SK-N-MC (cell line): ENCODE measurements around the gene COASY.
"Not testable (repeated sequence)": the region's sequence is repeated elsewhere in the genome, so short reads cannot be mapped to it uniquely, and the experiment has no call there.

Experiments used
- DNase-seq: peaks from one replicate; pipeline ENCODE4 v3.0.0-alpha.2; 2011; ENCODE audit warnings: low read depth, low spot score
- H3K27ac ChIP-seq: fragments of 200-600 bp; sonication (generic); 2 replicates; pipeline ENCODE4 v1.5.1; 2016; ENCODE audit warnings: mixed run types
- H3K36me3 ChIP-seq: fragments of 200-600 bp; sonication (generic); 2 replicates; pipeline ENCODE4 v1.6.1; 2017; ENCODE audit warnings: antibody characterized with exemption, low read length, mixed read lengths; ENCODE audit not compliant: insufficient read depth
- H3K4me3 ChIP-seq: fragments of 200-600 bp; sonication (generic); 2 replicates; pipeline ENCODE4 v1.5.1; 2016
- H3K9ac ChIP-seq: fragments of 200-600 bp; sonication (generic); 2 replicates; pipeline ENCODE4 v1.8.0; 2017; ENCODE audit warnings: mixed run types, mixed read lengths; ENCODE audit not compliant: insufficient read length
- H3K9me3 ChIP-seq: fragments of 200-600 bp; sonication (generic); 2 replicates; pipeline ENCODE4 v1.6.1; 2017; ENCODE audit warnings: low read depth, mild to moderate bottlenecking, antibody characterized with exemption, low read length, moderate library complexity, mixed read lengths
- EZH2 ChIP-seq: fragments of 200-600 bp; sonication (generic); IDR thresholded peaks from one replicate; pipeline ENCODE4 v1.6.1; 2017; ENCODE audit warnings: antibody characterized with exemption
- FOXP2 ChIP-seq: optimal IDR thresholded peaks from 2 replicates; pipeline ENCODE3; 2011; ENCODE audit warnings: mild to moderate bottlenecking, moderate library complexity; ENCODE audit not compliant: insufficient read depth; ENCODE audit errors: extremely low read length, control extremely low read depth
- POLR2AphosphoS5 ChIP-seq: IDR thresholded peaks from 2 replicates; pipeline ENCODE4 v1.6.1; 2012; ENCODE audit warnings: mild to moderate bottlenecking, low read depth, low read length, borderline replicate concordance

The COASY gene

GRCh38 chr17:42537156-42537805, 24.7 kb upstream of the COASY start:
- no peak for TF ChIP-seq FOXP2
- TF ChIP-seq POLR2AphosphoS5, result no peak
- no peak for TF ChIP-seq EZH2
- H3K36me3 ChIP-seq, result 0 out of 2 replicates have a peak, but pooled peaks cover 3% of the 10 kb centered on the region
- H3K9me3 ChIP-seq, result no peaks in the 10 kb centered on the region
- peak overlapping the region; percentile 55 for H3K9ac ChIP-seq
- peak overlapping the region; percentile 79 for H3K4me3 ChIP-seq
- H3K27ac ChIP-seq, result no peak overlapping the region
- no peak for DNase-seq

DNA sequence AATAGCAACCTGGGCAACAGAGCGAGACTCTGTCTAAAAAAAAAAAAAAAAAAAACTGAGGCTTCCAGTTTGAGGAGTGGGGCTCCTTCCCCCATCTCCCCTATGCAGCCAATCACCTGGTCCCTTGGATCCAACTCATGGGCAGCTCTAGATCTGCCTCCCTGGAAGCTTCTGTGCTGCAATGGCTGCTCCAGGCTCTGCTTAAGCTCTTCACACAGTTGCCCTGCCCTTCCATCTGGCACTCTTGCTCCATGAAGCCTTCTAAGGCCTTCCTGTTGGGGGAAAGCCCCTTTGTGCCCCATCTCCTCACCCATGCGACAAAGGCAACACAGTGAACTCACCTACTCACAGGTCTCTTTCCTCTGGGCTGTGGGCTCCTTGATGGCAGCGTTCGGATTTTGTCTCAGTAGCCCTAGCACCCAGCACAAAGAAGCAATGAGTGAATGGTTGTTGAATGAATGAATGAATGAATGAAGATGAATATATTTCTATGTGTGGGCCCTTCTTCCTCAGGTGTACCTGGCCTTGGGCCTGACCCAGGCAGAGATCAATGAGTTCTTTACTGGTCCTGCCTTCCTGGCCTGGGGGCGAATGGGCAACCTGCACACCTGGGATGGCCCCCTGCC, 24.0 kb upstream of the COASY start:
- H3K9ac ChIP-seq, result no peak overlapping the region
- DNase-seq, result no peak
- TF ChIP-seq POLR2AphosphoS5, result no peak
- no peak for TF ChIP-seq FOXP2
- no peak for TF ChIP-seq EZH2
- H3K9me3 ChIP-seq, result no peaks in the 10 kb centered on the region
- no peak overlapping the region for H3K4me3 ChIP-seq
- no peak overlapping the region for H3K27ac ChIP-seq
- H3K36me3 ChIP-seq, result 0 out of 2 replicates have a peak, but pooled peaks cover 3% of the 10 kb centered on the region

- Histone ChIP-seq H3K4me3 (no peak overlapping the region), H3K9me3 (no peaks in the 10 kb centered on the region), H3K9ac (no peak overlapping the region), H3K27ac (no peak overlapping the region), H3K36me3 (0 out of 2 replicates have a peak, but pooled peaks cover 3% of the 10 kb centered on the region)
- TF ChIP-seq EZH2 (no peak), POLR2AphosphoS5 (no peak)
- DNase-seq, result no peak
Observed at GRCh38 chr17:42538482-42538881, 23.5 kb upstream of the COASY start.

DNA sequence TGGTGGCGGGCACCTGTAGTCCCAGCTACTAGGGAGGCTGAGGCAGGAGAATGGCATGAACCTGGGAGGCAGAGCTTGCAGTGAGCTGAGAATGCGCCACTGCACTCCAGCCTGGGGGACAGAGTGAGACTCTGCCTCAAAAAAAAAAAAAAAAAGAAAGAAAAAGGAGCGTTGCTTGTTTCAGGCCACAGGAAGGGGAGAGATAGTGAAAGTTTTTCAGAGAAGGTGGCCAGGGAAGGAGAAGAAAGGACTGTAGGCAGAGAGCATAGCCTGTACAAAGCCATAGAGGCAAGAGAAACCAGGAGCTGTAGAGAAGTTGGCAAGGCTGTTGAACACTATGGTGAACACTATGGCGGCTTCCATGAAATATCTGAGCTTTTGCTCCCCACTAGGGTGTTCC, 21.4 kb upstream of the COASY start:
- not testable (repeated sequence) for H3K9ac ChIP-seq, DNase-seq, H3K9me3 ChIP-seq, H3K36me3 ChIP-seq, H3K27ac ChIP-seq, H3K4me3 ChIP-seq

DNA sequence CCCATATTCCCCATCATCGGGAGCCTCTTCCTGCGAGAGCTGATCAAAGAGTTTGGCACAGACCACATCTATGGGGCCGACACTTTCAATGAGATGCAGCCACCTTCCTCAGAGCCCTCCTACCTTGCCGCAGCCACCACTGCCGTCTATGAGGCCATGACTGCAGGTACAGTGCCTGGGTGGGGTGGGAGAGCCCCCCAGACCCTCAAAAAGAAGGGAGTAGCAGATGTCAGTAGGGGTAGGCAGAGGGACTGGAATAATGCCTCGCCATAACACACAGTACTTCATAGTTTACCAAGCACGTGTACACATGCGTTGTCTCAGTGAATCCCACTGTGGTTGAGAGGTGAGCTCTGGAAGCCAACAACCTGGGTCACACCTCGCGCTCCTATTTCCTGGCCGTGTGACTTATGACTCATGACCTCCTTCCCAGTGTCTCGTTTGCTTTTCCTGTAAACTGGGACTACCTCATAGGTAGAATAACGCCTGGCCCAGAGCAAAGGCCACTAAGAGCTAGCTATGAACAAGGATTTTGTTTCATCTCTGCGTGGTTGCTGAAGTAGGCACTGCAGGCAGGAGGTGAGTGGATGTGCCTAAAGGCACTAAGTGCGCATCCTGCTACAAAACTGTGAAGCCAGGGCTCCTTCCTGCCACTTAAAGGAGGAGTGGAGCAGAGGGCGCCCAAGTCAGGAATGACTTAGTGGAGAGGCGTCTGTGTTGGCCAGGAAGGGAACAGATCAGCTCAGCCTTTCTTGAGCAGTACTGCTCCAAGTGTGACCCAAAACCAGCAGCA, 20.7 kb upstream of the COASY start:
- H3K27ac ChIP-seq, result no peak overlapping the region
- TF ChIP-seq EZH2 (no peak), FOXP2 (no peak), POLR2AphosphoS5 (no peak)
- 0 out of 2 replicates have a peak, but pooled peaks cover 3% of the 10 kb centered on the region for H3K36me3 ChIP-seq
- H3K9me3 ChIP-seq, result no peaks in the 10 kb centered on the region
- no peak overlapping the region for H3K9ac ChIP-seq
- no peak for DNase-seq
- no peak overlapping the region for H3K4me3 ChIP-seq

DNA sequence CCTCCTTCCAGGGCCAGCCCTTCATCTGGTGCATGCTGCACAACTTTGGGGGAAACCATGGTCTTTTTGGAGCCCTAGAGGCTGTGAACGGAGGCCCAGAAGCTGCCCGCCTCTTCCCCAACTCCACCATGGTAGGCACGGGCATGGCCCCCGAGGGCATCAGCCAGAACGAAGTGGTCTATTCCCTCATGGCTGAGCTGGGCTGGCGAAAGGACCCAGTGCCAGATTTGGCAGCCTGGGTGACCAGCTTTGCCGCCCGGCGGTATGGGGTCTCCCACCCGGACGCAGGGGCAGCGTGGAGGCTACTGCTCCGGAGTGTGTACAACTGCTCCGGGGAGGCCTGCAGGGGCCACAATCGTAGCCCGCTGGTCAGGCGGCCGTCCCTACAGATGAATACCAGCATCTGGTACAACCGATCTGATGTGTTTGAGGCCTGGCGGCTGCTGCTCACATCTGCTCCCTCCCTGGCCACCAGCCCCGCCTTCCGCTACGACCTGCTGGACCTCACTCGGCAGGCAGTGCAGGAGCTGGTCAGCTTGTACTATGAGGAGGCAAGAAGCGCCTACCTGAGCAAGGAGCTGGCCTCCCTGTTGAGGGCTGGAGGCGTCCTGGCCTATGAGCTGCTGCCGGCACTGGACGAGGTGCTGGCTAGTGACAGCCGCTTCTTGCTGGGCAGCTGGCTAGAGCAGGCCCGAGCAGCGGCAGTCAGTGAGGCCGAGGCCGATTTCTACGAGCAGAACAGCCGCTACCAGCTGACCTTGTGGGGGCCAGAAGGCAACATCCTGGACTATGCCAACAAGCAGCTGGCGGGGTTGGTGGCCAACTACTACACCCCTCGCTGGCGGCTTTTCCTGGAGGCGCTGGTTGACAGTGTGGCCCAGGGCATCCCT, 18.5 kb upstream of the COASY start:
- no peak for TF ChIP-seq POLR2AphosphoS5
- no peak for TF ChIP-seq EZH2
- TF ChIP-seq FOXP2, result no peak
- H3K9me3 ChIP-seq, result no peaks in the 10 kb centered on the region
- H3K27ac ChIP-seq, result no peak overlapping the region
- no peak for DNase-seq
- H3K36me3 ChIP-seq, result 0 out of 2 replicates have a peak, but pooled peaks cover 3% of the 10 kb centered on the region
- H3K4me3 ChIP-seq, result no peak overlapping the region
- H3K9ac ChIP-seq, result no peak overlapping the region

- TF ChIP-seq FOXP2 (no peak), POLR2AphosphoS5 (no peak), EZH2 (no peak)
- H3K9me3 ChIP-seq, result no peaks in the 10 kb centered on the region
- H3K36me3 ChIP-seq, result no peaks in the 10 kb centered on the region
- no peak overlapping the region for H3K4me3 ChIP-seq
- H3K27ac ChIP-seq, result no peak overlapping the region
- DNase-seq, result no peak
- no peak overlapping the region for H3K9ac ChIP-seq
Observed at GRCh38 chr17:42544874-42545283, 17.1 kb upstream of the COASY start.

DNA sequence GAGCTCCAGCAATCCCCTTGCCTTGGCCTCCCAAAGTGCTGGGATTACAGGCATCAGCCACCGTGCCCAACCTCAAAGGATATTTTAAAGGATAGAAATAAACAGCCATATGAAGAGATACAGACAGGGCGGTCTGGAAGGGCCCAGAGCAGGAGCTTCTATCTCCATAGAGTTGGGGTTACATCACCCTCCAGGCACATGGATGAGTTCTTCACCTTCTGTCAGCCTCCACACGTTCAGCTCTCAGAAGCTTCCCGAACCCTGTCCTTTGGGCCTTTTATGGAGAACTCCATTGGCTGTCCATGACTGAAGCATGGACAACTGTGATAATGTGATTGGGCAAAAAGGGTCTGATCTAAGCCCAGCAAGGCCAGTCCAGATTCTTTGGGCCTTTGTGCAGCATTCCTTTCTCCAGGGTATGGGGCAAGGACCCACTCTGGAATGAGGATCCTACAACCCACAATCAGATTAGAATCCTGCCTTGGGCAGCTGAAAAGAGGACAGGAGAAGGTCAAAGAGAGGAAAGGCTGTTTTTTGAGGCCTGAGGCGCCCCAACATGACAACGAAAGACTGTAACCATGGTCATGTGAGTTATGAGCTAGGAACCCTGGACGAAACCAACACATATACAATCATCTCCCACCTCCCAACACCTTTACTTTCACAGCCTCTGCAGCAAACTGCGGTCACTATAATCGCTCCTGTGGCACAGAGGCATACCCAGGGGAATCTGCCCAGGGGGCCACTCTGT, 16.0 kb upstream of the COASY start:
- H3K9me3 ChIP-seq, DNase-seq, H3K36me3 ChIP-seq, H3K9ac ChIP-seq, H3K27ac ChIP-seq, H3K4me3 ChIP-seq: not testable (repeated sequence)
